Ammon's horn (tissue), 1 donor: ENCODE results near the gene TDO2.
"Not testable (repeated sequence)": the region's sequence is repeated elsewhere in the genome, so short reads cannot be mapped to it uniquely, and the experiment has no call there.

Experiments used
- DNase-seq: peaks from one replicate; pipeline ENCODE4 v3.0.0-alpha.2; 2016; ENCODE audit warnings: low spot score

Gene TDO2

DNA sequence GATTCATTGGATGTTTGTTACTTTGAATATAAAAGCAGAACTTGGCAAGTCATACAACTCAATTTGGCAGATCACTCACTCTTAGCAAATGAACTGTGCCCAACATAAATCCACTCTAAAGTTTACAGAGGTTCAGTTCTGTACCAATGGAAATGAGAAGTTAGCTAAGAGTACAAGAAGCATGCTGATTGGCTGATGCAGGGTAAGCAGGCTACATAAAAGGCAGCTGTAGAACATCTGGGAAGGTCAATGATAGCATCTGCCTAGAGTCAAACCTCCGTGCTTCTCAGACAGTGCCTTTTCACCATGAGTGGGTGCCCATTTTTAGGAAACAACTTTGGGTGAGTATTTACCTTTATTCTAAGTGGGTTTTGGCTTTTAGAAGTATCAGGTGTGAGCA is at the start of gene TDO2:
Gene TDO2, plus strand, starts transcription at position 244 of the 400 bp plus-strand sequence. Its CDS starts 63 bp downstream, at position 307.
- no peak for DNase-seq

DNA sequence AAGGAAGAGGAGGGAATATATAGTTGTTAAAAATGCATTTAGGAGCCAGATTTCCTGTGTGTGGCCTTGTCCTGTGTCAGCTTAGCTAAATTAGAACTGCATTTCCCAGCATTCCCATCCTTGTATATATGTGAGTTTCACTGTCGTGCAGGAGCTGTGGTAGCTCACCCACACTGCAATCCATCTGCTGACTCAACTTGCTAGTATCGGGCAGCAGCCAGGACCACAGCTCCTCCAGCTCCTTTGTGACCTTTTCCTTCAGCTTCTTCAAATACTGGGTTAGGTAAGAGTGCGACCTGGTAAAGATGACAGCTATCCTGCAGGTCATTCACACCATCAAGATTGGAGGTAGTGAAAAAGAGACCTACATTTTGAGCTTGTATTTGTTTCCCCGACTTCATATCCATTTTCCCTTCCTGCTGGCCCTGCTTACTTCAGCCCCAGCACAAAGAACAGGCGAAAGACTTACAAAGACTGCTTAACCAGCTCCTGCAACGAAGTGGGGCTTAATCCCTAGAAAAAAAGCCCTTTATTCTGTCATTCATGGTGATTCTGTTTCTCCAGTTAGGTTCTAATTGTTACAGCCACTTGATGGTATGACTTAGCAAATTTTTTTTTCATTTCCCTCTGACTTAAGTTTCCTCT is 48.8 kb upstream of the TDO2 start:
- DNase-seq = peak; percentile 41

DNA sequence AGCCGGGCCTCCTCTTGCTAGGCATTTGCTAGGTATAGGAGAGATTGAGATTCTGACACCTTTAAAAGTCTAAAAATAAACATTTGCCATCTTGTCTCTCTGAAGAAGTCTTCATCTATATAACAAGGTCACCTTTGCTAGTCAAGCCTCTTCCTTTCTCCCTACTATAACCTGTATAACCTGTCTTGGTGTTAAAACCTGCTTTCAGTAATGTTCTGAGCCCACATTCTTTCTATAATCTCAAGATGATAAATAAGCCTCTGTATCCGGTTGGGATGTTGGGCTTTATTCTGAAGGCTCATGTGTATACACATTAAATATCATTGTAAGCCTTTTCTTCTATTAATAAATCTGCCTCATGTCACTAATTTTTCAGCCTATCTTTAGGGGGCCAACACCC is 47.6 kb upstream of the TDO2 start:
- DNase-seq = no peak

DNA sequence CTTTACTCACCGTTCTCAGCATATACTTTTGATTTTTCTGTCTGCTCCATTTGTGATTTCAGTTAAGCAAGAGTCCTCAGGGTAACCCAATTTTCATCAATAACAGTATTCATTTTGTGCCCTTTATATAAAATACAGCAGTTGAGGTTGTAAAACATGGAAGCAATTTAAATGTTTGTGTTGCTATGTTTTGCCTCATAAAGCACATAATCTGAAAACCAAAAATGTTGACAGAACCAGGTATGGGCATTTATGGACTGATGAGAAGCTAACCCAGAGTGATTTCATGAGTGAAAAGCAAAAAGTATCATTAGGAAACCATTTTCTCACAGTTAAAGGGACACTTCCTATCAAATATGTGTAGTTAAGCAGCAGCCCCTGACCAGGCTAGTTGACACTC is 37.3 kb upstream of the TDO2 start, which contains the start of gene ASIC5:
Gene ASIC5, minus strand, starts transcription at position 101 of the 400 bp plus-strand sequence. Its CDS starts 51 bp downstream, at position 50.
- DNase-seq = no peak

DNA sequence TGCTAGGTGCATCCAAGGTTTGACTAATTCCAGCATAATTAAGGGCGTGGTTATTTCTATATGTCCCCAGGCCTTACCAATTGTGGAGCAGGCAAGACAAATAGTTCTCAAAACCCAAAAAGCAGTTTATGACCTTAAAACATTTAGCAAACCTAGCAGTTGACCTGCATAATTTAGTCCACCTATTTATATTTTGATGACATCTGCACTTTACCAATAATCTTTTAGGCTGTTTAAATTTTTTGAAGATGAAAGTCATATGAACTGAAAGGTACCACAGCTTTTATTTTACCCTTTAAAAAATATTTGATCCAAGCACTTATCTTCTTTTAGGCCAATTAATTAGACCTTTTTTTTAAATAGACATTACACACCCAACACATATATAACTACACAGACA is 27.6 kb upstream of the TDO2 start:
- DNase-seq = no peak

DNA sequence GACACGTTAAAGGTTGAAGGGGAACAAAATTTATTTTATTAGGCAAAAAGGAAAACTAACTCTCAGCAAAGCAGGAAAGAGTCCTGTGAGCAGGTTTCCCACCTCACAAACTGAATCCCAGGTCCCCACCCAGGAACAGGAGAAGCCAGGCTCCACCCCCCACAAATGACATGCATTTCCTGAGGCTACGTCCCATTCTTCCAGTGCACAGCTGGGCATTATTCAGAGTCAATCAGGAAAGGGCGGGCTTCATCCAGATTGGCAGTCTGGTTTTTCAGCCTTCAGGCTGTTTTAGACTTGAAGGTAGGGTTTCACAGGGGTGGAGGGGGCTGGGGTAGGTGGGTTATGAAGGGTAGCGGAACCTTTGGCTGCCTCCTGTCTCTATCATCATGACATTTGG is 25.5 kb upstream of the TDO2 start:
- no peak for DNase-seq

DNA sequence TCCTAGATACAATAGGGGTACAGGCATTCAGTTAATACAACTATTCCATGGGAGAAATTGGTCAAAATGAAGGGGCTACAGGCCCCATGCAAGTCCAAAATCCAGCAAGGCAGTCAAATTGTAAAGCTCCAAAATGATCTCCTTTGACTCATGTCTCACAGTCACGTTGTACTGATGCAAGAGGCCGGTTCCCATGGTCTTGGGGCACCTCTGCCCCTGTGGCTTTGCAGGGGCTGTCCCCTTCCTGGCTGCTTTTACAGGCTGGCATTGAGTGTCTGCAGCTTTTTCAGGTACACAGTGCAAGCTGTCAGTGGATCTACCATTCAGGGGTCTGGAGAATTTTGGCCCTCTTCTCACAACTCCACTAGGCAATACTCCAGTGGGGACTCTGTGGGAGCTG is 24.9 kb upstream of the TDO2 start:
- no peak for DNase-seq

DNA sequence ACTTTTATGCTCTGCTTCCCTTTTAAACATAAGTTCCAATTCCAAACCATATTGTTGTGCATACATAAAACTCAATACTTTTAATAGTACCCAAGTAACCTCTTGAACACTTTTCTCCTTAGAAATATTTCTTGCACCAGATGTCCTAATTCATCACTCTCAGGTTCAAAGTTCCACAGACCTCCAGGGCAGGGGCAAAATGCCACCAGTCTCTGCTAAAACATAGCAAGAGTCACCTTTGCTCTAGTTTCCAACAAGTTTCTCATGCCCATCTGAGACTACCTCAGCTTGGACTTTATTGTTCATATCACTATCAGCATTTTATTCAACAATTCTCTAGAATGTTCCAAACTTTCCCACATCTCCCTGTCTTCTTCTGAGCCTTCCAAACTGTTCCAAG is 23.7 kb upstream of the TDO2 start:
- DNase-seq = no peak

DNA sequence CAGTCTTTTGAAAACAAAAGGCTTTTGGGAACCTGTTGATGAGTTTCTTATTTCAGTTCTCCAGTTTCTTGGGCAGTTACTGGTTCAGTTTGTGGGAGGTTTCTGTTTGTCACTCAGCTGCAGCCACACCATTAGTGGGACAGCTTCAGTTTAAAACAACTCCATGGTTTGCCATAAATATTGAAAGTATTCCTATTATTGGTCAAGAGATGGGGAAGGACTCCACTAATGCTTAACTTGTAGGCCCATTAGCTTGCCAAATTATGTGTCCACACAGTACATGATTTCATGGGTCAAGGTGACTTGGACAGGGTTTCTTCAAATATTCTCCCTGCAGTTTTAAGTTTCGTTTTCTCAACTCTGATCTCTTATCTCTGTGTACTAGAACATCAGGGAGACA is 21.9 kb upstream of the TDO2 start:
- DNase-seq = no peak

DNA sequence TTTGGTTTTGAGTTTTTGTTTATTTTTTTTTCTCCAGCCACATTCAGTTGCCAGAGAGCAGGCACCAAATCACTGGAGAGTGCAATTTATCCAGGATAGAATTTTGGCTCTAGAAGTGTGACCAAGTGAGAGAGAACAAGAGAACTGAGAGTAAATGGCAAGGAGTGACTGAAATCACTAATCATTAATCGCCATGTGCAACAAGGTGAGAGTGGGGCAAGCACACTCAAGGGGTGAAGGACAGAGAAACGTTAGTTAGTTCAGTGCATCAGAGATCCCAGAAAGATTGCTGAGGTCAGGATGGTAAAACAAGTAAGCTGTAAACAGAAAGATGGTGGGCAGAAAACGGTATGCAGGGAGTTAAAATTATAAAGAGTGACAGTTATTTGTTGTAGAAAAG is 19.6 kb upstream of the TDO2 start:
- DNase-seq = no peak

DNA sequence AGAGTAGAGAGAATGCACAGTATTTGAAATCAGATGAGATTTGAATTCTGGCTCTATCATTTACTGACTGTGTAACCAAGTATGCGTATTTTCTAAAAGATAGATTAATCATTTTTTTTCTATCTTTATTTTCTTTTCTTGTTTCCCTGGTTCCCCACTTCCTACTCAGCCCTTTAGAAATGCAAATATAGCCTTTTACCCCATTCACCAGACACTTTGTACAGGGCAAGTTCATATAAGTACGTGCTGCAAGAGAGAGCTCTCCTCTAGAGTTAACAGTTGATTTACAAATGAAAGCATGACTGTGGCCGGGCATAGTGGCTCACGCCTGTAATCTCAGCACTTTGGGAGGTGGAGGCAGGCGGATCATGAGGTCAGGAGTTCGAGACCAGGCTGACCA is 17.8 kb upstream of the TDO2 start:
- no peak for DNase-seq

DNA sequence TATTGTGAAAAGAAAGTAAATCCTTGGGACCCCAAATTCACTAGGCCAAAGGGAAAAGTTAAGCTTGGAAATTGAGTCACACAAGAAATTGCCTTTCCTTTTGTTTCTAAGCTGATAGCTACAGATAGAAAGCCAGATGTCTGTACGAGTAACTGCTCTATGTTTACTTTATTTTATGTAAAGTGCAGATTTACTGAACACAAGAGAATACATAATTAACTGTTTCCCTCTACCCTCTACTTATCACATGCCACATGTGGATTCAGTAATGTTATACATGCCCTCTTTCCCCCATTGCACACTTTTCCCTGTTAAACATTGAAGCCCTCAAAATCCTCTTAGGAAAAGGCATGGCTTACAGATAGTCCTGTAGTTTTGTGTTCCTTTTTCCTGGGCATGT is 16.5 kb upstream of the TDO2 start:
- DNase-seq = no peak

DNA sequence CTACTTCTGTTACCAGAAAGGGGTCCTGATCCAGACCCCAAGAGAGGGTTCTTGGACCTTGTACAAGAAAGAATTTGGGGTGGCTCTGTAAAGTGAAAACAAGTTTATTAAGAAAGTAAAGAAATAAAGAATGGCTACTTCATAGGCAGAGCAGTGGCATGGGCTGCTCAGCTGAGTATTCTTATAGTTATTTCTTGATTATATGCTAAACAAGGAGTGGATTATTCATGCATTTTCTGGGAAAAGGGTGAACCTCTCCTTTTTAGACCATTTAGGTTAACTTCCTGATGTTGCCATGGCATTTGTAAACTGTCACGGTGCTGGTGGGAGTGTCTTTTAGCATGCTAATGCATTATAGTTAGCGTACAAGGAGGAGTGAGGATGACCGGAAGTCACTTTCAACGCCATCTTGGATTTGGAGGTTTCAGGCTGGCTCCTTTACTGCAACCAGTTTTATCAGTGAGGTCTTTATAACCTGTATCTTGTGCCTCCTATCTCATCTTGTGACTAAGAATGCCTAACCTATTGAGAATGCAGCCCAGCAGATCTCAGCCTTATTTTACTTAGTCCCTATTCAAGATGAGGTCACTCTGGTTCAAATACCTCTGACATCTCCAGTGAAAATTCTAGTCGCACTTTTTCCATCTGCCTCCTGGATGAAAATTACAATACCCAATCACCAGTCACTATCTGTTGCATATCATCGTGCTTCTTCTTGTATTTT is 15.5 kb upstream of the TDO2 start:
- no peak for DNase-seq

DNA sequence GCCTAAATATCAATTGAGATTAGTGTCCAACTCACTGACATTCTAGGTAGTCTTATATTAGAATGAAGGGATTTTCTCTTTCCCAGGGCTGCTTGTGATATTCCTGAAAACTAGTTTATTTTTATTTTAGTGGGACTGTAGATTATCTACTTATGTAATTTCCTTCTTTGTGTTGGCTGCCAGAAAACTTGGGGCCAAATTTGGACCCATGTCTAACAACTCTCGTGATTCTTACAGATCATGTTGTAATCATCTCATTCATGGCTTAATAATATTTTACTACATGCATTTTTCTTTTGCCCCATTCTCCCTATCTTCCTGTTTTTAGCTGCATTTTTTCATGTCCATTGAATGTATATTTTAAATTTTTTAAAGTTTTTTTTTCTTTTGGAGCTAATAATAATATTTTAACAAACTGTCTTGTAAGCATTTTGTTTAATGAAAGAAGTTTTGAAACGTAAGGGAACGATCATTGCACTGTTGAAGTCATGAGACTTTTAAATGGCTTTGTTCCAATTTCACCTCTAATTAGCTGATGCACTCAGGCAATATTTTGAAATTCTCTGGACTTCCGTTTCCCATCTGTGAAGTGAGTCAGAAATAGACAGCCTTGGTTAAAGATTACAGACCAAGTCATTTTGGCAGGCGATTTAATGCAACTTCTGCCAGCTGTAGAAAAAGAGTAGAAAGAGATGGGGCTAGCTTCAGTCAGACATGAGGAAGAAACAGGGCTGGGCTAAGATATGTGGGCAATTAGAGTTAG is 14.3 kb upstream of the TDO2 start:
- DNase-seq = no peak

DNA sequence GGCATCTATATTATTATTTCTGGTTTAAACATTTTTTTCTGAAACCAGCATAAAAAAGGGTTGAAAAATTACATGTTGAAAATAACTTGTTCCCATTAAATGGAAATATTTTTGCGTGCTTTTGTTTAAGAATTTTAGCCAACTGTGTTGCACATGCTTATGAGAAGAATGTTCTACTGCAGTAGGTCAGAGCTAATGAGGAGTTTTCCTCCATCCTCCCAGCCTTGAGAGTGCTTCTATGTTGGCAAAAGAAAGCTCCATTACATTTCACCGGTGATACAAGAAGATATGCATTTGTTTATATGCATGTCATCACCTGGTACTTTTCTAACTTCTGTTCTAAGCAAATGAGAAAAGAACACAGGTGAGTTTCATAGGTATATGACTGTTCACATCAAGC is 13.6 kb upstream of the TDO2 start:
- no peak for DNase-seq

DNA sequence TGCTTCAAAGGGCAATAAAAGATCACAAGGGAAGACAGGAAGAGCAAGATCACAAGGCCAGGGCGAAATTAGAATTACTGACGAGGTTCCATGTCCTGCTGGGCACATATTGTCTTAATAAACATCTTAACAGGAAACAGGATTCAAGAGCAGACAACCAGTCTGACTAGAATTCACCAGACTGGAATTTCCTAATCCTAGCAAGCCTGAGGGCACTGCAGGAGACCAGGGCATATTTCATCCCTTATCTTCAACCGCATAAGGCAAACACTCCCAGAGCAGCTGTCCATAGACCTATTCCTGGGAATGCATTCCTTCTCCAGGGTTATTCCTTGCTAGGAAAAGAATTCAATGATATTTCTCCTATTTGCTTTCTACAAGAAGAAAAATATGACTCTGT is 12.4 kb upstream of the TDO2 start:
- no peak for DNase-seq

DNA sequence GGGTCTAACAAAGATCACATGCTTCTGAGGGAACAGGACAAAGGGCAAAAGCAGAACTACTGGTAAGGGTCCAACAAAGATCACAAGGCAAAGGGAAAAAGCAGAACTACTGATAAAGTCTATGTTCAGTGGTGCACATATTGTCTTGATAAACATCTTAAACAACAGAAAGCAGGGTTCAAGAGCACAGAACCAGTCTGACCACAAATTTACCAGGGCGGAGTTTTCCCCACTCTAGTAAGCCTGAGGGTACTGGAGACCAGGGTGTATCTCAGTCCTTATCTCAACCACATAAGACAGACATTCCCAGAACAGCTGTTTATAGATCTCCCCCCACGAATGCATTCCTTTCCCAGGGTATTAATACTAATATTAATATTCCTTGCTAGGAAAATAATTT is 5.1 kb upstream of the TDO2 start:
- DNase-seq = not testable (repeated sequence)

DNA sequence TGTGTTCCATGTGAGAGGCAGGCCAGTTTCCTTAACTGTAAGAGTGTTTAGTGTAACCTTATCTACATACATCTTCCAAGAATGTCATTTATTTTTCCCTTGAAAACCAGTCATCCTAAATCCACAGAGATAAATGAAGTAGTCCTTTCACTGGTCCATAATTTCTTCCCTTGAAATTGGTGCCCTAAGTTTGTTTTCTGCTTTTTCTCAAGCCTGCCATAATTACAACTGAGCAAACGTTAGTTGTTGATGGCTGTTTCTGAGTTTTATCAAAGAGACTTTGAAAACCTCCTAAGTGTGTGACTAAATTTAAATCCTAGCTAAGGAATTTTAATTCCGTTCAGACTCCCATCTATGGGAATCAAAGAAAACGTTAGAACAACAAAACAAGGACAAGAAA is 3.6 kb upstream of the TDO2 start:
- no peak for DNase-seq

DNA sequence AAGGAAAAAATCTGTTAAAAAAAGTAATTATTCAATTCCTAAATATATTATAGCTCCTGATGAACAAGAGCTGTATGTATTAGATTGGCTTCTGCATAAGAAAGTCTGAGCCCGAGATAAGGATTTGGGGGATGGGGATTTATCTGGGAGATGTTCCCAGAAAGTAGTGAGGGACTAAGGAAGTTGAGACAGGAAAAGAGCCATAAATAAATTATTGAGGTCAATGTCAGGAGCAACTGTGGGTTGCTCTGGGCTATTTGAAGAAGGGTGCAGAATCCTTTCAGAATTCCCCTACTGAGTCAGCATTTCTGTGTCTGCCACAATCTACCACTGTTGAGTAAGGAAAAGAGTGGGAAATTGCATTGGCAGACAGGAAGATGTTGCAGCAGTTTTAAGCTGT is 3.1 kb upstream of the TDO2 start:
- DNase-seq = no peak

DNA sequence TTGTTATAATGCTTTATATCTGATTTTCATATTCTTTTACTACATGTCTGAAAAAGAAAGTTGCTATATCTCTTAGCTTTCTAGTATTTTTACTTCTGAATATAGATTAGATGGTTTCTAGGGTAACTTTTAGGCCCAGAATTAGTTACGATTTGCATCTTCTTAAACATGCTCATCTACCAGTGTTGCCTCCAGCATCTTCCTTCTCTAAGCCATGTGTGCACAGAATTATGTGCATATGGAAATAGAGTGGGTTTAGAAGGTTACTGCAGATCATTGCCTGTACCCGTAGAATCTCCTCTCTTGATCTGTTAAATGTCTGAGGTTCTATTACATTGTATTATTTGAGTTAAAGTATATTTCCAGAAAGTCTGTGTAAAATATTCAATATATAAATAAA is 2.5 kb upstream of the TDO2 start:
- no peak for DNase-seq

DNA sequence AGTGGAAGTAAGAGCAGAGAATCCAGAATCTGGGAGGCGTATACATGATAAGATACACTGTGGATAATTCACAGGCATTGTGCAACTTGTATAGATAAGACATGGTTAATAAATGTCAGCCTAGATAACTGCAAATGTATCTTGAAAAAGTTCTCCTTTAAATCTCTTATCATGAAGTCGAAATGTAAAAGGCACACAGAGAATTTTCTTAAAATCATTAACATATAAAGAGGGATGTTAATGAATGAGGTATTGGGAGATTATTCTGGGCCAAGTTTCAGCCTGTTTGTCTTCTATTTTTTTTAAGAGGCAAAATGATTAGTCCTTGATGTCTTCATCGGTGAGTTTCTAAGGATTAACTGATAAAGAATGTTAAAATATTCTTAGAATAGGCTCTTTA is 835 bp downstream of the TDO2 start:
- DNase-seq = no peak

DNA sequence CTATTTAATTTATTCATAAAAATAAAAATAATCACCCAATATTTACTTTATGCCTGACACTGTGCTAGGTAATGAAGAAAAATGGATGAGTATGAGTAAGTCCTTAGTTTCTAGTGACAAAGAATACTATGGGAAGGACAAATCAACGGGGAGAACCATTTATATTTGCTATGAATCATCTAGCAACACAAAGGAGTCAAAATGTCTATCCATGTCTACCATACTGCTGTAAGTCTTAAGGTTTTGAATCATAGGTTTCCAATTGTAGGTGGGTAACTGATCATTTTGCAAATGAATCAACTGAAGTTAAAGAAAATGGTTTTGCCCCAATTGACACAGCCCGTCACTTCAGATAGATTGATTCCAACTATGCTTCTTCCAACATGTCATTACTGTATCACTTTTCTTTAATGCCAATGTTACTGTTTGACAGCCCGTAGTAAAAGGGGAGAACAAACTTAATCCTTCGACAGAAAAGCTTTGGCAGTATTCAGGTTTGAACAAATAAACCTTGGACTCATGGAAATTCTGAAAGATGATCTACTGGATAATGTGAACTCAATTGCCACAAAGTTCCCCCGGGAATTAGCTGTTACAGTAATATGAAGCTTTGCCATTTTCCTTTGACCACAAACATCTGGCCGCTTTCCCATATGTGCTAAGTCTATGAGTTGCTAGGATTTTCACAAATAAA is 3.2 kb downstream of the TDO2 start:
- DNase-seq = no peak

DNA sequence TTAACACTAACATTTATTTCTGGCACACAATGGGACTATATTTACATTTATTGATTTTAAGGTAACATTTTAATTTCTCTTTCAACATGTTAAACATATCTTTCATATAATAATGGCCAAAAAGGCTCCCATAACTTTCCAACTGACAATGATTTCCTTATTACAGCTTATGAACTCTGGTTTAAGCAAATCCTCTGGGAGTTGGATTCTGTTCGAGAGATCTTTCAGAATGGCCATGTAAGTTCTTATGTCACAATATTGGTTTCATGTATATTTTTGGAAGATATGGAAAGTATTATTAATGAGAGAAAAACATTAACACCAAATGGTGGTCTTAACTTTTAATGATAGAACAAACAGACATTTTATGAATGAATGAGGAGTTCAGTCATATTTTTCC is 4.1 kb downstream of the TDO2 start:
- DNase-seq = no peak
